ENCODE results near the gene OLFM1. TPM values are rescaled to one million over a fixed set of nuclear protein-coding genes. Genes with fewer than 3 reads are reported as not detected.

Gene OLFM1
- total RNA-seq, 4 donors from 2014 or later = 3.4 to 8.5 (median 6.7) TPM

DNA sequence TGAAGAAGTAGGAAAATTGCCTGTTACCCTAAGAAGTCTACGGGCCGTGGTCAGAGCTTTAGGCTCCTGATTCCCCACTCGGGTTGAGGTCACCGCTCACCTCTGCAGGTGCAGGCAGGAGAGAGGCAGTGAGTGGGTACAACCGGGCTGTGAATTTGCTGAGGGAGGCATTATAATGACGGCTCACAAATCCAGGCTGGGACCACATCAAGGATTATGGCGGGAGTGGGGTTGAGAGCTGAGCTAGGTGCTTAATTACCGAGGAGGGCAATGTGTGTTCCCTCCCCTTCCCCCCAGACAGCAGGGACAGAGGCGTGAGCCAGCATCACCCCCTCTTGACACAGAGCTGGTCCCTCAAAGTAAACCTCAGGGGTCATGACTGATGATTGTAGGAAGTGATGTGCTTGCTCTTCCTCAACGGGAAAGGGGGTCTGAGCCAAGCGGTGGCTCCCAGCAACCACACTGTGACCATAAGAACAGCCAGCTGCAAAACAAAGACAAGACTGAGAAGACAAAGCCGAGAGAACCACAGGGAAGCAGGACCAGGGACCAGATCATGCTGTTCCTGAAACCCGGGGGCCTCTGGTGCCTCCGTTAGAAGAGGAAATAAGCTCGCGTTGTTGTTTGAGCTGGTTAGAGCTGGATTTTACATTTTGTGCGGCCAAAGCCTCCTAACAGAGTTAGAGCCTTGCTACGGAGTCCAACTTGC, 77.7 kb downstream of the OLFM1 start:
- intact Hi-C loops (cut with DNase I; ENCODE audit: low total_unique reads) = no loop called here
- no peak overlapping the region for H3K4me3 ChIP-seq
- DNase-seq (no peak), ATAC-seq (no peak)
- peaks cover 10 to 49% (median 38%) of the 10 kb centered on the region in 3 donors for H3K27me3 ChIP-seq
- in situ Hi-C loops (cut with MboI; ENCODE audit: low sequenced_read_pairs in 4 of 4) = no loop called here
- no peaks in the 10 kb centered on the region for H3K9me3 ChIP-seq
- no peak overlapping the region for H3K27ac ChIP-seq
- H3K4me1 ChIP-seq = no peaks in the 10 kb centered on the region
- no peak for TF ChIP-seq POLR2A (IDR thresholded peaks at IDR 0.05)
- TF ChIP-seq, protein P1, sequence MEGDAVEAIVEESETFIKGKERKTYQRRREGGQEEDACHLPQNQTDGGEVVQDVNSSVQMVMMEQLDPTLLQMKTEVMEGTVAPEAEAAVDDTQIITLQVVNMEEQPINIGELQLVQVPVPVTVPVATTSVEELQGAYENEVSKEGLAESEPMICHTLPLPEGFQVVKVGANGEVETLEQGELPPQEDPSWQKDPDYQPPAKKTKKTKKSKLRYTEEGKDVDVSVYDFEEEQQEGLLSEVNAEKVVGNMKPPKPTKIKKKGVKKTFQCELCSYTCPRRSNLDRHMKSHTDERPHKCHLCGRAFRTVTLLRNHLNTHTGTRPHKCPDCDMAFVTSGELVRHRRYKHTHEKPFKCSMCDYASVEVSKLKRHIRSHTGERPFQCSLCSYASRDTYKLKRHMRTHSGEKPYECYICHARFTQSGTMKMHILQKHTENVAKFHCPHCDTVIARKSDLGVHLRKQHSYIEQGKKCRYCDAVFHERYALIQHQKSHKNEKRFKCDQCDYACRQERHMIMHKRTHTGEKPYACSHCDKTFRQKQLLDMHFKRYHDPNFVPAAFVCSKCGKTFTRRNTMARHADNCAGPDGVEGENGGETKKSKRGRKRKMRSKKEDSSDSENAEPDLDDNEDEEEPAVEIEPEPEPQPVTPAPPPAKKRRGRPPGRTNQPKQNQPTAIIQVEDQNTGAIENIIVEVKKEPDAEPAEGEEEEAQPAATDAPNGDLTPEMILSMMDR (IDR thresholded peaks at IDR 0.05 in 4 of 5, conservative IDR thresholded peaks at IDR 0.05 in 1 of 5) = no peak
- no peaks in the 10 kb centered on the region for H3K36me3 ChIP-seq

DNA sequence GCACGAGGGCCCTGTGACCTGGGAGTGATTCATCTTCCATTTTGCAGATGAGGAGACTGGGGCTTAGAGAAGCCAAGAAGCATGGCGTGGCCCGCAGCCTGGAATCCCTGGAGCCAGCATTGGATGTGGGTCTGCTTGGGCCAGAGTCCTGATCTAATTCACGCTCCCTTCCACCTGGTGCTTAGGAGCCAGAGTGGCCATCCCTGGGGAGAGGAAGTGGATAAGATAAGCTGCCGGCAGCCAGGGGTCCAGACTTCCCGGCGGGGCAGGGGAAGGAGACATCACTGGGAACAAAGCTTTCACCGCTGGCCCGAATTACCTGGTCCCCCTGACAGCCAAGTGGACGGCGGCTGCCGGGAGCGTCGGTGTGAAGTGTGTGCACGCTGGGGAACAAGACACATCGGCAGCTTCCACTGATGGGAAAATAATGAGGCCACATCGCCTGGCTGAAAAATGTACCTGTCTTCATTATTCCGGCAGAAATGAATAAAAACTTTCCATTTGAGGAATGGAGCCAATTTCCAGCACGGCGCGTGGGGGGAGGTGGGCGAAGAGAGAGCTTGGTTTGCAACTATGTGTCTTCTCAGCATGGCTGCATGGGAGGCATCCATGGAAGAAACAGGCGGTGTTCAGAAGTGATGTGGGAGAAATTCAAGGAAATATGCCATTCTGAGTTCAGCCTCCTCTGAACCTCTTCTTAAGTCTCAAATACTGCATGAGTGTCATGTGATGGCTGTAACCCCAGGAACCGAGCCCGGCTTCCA, 78.5 kb downstream of the OLFM1 start:
- no peak for TF ChIP-seq POLR2A (IDR thresholded peaks at IDR 0.05)
- TF ChIP-seq, protein P1 (IDR thresholded peaks at IDR 0.05 in 4 of 5, conservative IDR thresholded peaks at IDR 0.05 in 1 of 5) = no peak
- H3K27me3 ChIP-seq = peaks cover 15 to 49% (median 34%) of the 10 kb centered on the region in 3 donors
- DNase-seq = no peak
- intact Hi-C loops (cut with DNase I; ENCODE audit: low total_unique reads) = no loop called here
- no peaks in the 10 kb centered on the region for H3K9me3 ChIP-seq
- no peak for ATAC-seq
- no peak overlapping the region for H3K4me3 ChIP-seq
- H3K36me3 ChIP-seq = no peaks in the 10 kb centered on the region
- H3K27ac ChIP-seq = no peak overlapping the region
- in situ Hi-C loops (cut with MboI; ENCODE audit: low sequenced_read_pairs in 4 of 4) = no loop called here
- H3K4me1 ChIP-seq = no peaks in the 10 kb centered on the region

DNA sequence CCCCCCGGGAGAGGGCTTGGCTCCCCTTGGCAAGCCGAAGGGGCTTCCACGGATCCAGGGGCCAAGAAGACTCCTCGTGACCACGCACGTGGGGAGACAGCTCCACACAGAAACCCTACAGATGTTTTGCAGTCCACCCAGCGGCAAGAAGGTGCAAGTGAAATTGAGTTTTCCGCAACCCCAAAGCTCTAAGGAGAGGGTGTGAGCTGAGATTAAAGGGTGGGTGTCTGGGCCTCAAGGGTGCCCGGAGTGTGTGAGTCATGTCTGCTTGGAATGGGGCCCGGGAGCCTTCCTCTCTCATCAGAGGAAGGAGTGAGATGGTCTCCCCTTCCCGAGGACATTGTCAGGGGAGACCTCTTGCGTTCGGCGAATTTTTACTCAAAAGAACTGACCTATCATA, 79.1 kb downstream of the OLFM1 start:
- no peak for TF ChIP-seq POLR2A (IDR thresholded peaks at IDR 0.05)
- TF ChIP-seq, protein P1 (IDR thresholded peaks at IDR 0.05 in 4 of 5, conservative IDR thresholded peaks at IDR 0.05 in 1 of 5) = no peak
- intact Hi-C loops (cut with DNase I; ENCODE audit: low total_unique reads) (no loop called here), in situ Hi-C loops (cut with MboI; ENCODE audit: low sequenced_read_pairs in 4 of 4) (no loop called here)
- no peaks in the 10 kb centered on the region for H3K9me3 ChIP-seq
- H3K4me3 ChIP-seq = no peak overlapping the region
- H3K36me3 ChIP-seq = no peaks in the 10 kb centered on the region
- DNase-seq = no peak
- H3K27ac ChIP-seq = no peak overlapping the region
- no peak for ATAC-seq
- no peaks in the 10 kb centered on the region for H3K4me1 ChIP-seq
- peaks cover 15 to 46% (median 31%) of the 10 kb centered on the region in 3 donors for H3K27me3 ChIP-seq

DNA sequence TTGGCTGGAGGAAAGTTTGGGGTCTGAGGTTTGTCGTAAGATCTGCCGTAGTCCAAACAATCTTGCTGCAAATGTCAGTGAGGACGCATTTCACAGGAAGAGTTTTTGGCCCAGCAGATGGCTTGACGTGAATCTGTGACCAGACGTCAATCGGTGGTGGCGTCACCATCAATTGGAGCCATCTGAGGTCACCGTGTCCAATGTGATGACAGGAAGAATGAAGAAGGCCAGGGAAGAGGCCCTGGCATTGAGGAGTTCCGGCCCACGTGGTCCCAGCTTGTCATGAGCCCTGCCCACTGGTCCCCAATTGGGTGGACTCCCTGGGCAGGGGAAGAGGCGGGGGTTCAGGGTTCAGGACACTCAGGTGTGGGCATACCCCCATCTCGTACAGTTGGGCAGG, 79.9 kb downstream of the OLFM1 start:
- ATAC-seq (no peak), DNase-seq (no peak)
- intact Hi-C loops (cut with DNase I; ENCODE audit: low total_unique reads) = no loop called here
- TF ChIP-seq, protein P1 (IDR thresholded peaks at IDR 0.05 in 4 of 5, conservative IDR thresholded peaks at IDR 0.05 in 1 of 5) = no peak
- no peak for TF ChIP-seq POLR2A (IDR thresholded peaks at IDR 0.05)
- Histone ChIP-seq H3K4me1 (no peaks in the 10 kb centered on the region), H3K9me3 (no peaks in the 10 kb centered on the region), H3K36me3 (no peaks in the 10 kb centered on the region), H3K27ac (no peak overlapping the region), H3K27me3 (peaks cover 15 to 45% (median 31%) of the 10 kb centered on the region in 3 donors), H3K4me3 (no peak overlapping the region)
- in situ Hi-C loops (cut with MboI; ENCODE audit: low sequenced_read_pairs in 4 of 4) = no loop called here

Data from gastrocnemius medialis (tissue), 4 donors.